ENCODE data around the gene RPRD1B. TPM values are rescaled to one million over a fixed set of nuclear protein-coding genes. Genes with fewer than 3 reads are reported as not detected.

Gene RPRD1B
- total and polyA plus RNA-seq, 2 experiments from 2014 or later: 7.3 to 24.3 TPM

DNA sequence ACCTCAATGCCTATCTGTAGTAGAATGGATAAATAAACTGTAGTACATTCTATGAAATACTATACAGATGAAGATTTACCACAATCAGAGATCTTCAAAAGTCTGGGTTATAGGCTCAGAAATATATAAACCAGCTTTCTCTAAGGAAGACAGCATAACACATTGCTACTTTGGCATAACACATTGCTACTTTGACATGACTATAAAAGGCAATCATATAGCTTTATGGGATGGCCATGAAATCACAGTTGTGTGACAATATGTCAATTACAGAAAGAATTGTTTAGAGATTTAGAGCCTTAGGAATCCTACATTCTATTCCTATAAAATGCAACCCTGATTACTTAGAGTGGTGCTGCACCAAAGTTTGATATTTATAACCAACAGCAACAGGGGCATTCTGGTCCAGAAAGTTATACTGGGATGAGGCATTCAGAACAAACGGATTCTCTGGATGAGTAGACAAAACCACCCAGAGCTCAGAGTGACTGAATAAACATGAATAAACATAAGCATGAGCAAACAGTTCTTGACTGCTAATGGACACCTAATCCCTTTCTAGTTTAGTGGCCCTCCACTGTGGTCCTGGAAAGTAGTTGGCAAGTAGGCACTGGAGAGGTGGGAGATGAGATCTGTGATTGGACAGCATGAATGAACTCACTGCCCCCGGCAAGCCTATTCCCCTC lies 12.3 kb upstream of the RPRD1B start:
- Histone ChIP-seq H3K9me2 (ENCODE audit: insufficient read depth) (peaks cover 8% of the 10 kb centered on the region), H3K4me1 (ENCODE audit: insufficient read depth) (no peaks in the 10 kb centered on the region), H3K36me3 (ENCODE audit: insufficient read depth) (peaks cover 23% of the 10 kb centered on the region), H3K79me2 (replicated peaks; ENCODE audit: insufficient read depth) (peaks cover 96% of the 10 kb centered on the region), H3F3A (replicated peaks; ENCODE audit: low read depth) (no peaks in the 10 kb centered on the region), H3K27me3 (ENCODE audit: insufficient read depth) (no peaks in the 10 kb centered on the region), H4K20me1 (replicated peaks; ENCODE audit: insufficient read depth) (peaks cover 10% of the 10 kb centered on the region), H3K4me2 (no peak overlapping the region), H3K4me3 (no peak overlapping the region), H3K27ac (ENCODE audit: low read depth) (no peak overlapping the region), H2AFZ (no peak overlapping the region)
- ATAC-seq (no peak), DNase-seq (ENCODE audit: low spot score) (no peak)
- Mint-ChIP-seq H3K27ac (no peak overlapping the region), H3K36me3 (ENCODE audit: low read depth) (peaks cover 41% of the 10 kb centered on the region), H3K27me3 (ENCODE audit: insufficient read depth, low read depth, poor library complexity) (peaks cover 1% of the 10 kb centered on the region), H3K9me3 (peaks cover 18% of the 10 kb centered on the region), H3K4me3 (no peak overlapping the region), H3K4me1 (0 out of 3 replicates have a peak, but pooled peaks cover 2% of the 10 kb centered on the region)
- TF ChIP-seq POLR2AphosphoS5 (IDR thresholded peaks at IDR 0.05; ENCODE audit: low read depth) (no peak), EZH2 (IDR thresholded peaks at IDR 0.05; ENCODE audit: low read depth, unreplicated experiment) (no peak), ZNF114 (CRISPR knock-in tag; IDR thresholded peaks at IDR 0.05) (no peak), ZNF331 (CRISPR knock-in tag; IDR thresholded peaks at IDR 0.05; ENCODE audit: low read depth) (no peak), JUNB (IDR thresholded peaks at IDR 0.05; ENCODE audit: unreplicated experiment) (no peak), STAT1 (IDR thresholded peaks at IDR 0.05; ENCODE audit: unreplicated experiment) (no peak), EZH2phosphoT487 (IDR thresholded peaks at IDR 0.05; ENCODE audit: unreplicated experiment) (no peak), NANOG (IDR thresholded peaks at IDR 0.05; ENCODE audit: borderline replicate concordance) (no peak)
- TF ChIP-seq, protein P1, sequence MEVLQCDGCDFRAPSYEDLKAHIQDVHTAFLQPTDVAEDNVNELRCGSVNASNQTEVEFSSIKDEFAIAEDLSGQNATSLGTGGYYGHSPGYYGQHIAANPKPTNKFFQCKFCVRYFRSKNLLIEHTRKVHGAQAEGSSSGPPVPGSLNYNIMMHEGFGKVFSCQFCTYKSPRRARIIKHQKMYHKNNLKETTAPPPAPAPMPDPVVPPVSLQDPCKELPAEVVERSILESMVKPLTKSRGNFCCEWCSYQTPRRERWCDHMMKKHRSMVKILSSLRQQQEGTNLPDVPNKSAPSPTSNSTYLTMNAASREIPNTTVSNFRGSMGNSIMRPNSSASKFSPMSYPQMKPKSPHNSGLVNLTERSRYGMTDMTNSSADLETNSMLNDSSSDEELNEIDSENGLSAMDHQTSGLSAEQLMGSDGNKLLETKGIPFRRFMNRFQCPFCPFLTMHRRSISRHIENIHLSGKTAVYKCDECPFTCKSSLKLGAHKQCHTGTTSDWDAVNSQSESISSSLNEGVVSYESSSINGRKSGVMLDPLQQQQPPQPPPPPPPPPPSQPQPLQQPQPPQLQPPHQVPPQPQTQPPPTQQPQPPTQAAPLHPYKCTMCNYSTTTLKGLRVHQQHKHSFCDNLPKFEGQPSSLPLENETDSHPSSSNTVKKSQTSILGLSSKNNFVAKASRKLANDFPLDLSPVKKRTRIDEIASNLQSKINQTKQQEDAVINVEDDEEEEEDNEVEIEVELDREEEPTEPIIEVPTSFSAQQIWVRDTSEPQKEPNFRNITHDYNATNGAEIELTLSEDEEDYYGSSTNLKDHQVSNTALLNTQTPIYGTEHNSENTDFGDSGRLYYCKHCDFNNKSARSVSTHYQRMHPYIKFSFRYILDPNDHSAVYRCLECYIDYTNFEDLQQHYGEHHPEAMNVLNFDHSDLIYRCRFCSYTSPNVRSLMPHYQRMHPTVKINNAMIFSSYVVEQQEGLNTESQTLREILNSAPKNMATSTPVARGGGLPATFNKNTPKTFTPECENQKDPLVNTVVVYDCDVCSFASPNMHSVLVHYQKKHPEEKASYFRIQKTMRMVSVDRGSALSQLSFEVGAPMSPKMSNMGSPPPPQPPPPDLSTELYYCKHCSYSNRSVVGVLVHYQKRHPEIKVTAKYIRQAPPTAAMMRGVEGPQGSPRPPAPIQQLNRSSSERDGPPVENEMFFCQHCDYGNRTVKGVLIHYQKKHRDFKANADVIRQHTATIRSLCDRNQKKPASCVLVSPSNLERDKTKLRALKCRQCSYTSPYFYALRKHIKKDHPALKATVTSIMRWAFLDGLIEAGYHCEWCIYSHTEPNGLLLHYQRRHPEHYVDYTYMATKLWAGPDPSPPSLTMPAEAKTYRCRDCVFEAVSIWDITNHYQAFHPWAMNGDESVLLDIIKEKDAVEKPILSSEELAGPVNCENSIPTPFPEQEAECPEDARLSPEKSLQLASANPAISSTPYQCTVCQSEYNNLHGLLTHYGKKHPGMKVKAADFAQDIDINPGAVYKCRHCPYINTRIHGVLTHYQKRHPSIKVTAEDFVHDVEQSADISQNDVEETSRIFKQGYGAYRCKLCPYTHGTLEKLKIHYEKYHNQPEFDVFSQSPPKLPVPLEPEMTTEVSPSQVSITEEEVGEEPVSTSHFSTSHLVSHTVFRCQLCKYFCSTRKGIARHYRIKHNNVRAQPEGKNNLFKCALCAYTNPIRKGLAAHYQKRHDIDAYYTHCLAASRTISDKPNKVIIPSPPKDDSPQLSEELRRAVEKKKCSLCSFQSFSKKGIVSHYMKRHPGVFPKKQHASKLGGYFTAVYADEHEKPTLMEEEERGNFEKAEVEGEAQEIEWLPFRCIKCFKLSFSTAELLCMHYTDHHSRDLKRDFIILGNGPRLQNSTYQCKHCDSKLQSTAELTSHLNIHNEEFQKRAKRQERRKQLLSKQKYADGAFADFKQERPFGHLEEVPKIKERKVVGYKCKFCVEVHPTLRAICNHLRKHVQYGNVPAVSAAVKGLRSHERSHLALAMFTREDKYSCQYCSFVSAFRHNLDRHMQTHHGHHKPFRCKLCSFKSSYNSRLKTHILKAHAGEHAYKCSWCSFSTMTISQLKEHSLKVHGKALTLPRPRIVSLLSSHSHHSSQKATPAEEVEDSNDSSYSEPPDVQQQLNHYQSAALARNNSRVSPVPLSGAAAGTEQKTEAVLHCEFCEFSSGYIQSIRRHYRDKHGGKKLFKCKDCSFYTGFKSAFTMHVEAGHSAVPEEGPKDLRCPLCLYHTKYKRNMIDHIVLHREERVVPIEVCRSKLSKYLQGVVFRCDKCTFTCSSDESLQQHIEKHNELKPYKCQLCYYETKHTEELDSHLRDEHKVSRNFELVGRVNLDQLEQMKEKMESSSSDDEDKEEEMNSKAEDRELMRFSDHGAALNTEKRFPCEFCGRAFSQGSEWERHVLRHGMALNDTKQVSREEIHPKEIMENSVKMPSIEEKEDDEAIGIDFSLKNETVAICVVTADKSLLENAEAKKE (CRISPR knock-in tag; IDR thresholded peaks at IDR 0.05): no peak
- TF ChIP-seq, protein P2, sequence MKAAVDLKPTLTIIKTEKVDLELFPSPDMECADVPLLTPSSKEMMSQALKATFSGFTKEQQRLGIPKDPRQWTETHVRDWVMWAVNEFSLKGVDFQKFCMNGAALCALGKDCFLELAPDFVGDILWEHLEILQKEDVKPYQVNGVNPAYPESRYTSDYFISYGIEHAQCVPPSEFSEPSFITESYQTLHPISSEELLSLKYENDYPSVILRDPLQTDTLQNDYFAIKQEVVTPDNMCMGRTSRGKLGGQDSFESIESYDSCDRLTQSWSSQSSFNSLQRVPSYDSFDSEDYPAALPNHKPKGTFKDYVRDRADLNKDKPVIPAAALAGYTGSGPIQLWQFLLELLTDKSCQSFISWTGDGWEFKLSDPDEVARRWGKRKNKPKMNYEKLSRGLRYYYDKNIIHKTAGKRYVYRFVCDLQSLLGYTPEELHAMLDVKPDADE (IDR thresholded peaks at IDR 0.05): no peak
